Fibroblast of gingiva (primary cell): Measurements from ENCODE around the gene ILK.

ENCODE experiments used
- DNase-seq: peaks from one replicate; pipeline ENCODE4 v3.0.0-alpha.2; 2011; ENCODE audit warnings: low read depth

ILK gene

GRCh38 chr11:6657346-6657745 is 53.8 kb downstream of the ILK start:
- peak; percentile 4 for DNase-seq

GRCh38 chr11:6658647-6659046 is 55.1 kb downstream of the ILK start:
- DNase-seq: no peak
